ENCODE data around the gene UACA.
"Not testable (repeated sequence)": the region's sequence is repeated elsewhere in the genome, so short reads cannot be mapped to it uniquely, and the experiment has no call there.

The UACA gene

GRCh38 chr15:70618929-70619328 is 144.4 kb downstream of the UACA start:
- TF ChIP-seq SUZ12 (IDR thresholded peaks at IDR 0.05): no peak
- no peak for TF ChIP-seq ARNT (IDR thresholded peaks at IDR 0.05)
- TF ChIP-seq HDGF (IDR thresholded peaks at IDR 0.05; ENCODE audit: borderline replicate concordance): no peak
- TF ChIP-seq NFRKB (IDR thresholded peaks at IDR 0.05): no peak
- no peak for TF ChIP-seq SP1 (IDR thresholded peaks at IDR 0.05)
- TF ChIP-seq TARDBP (IDR thresholded peaks at IDR 0.05): no peak
- TF ChIP-seq LEF1 (IDR thresholded peaks at IDR 0.05; ENCODE audit: borderline replicate concordance): no peak
- TF ChIP-seq CTBP1 (IDR thresholded peaks at IDR 0.05; ENCODE audit: borderline replicate concordance): no peak
- no peak for TF ChIP-seq ELF4 (IDR thresholded peaks at IDR 0.05)
- TF ChIP-seq FOXA1 (IDR thresholded peaks at IDR 0.05): no peak
- no peak for TF ChIP-seq FOXK2 (IDR thresholded peaks at IDR 0.05)
- TF ChIP-seq FOXM1 (IDR thresholded peaks at IDR 0.05; ENCODE audit: borderline replicate concordance): no peak
- no peak for TF ChIP-seq L3MBTL2 (conservative IDR thresholded peaks at IDR 0.05)
- no peak for TF ChIP-seq PKNOX1 (IDR thresholded peaks at IDR 0.05)
- no peak for TF ChIP-seq ZNF384 (IDR thresholded peaks at IDR 0.05)
- no peak for TF ChIP-seq BHLHE40 (IDR thresholded peaks at IDR 0.05; ENCODE audit: borderline replicate concordance)
- no peak for DNase-seq (ENCODE audit: extremely low spot score)
- CTCF ChIA-PET: no interaction called here
- POLR2A ChIA-PET: no interaction called here

- CTCF ChIA-PET: interaction anchor here (0.5 to 1.0 kb wide), 2 partner anchors 15 to 19 kb away, joined by 3 to 4 read pairs; no protein-coding TSS in a partner anchor
- POLR2A ChIA-PET: no interaction called here
- no peak for TF ChIP-seq SP1 (IDR thresholded peaks at IDR 0.05)
- TF ChIP-seq FOXA1 (IDR thresholded peaks at IDR 0.05): no peak
- TF ChIP-seq CTBP1 (IDR thresholded peaks at IDR 0.05; ENCODE audit: borderline replicate concordance): no peak
- no peak for TF ChIP-seq BHLHE40 (IDR thresholded peaks at IDR 0.05; ENCODE audit: borderline replicate concordance)
- no peak for TF ChIP-seq ARNT (IDR thresholded peaks at IDR 0.05)
- no peak for TF ChIP-seq SUZ12 (IDR thresholded peaks at IDR 0.05)
- no peak for TF ChIP-seq TARDBP (IDR thresholded peaks at IDR 0.05)
- TF ChIP-seq LEF1 (IDR thresholded peaks at IDR 0.05; ENCODE audit: borderline replicate concordance): no peak
- no peak for TF ChIP-seq PKNOX1 (IDR thresholded peaks at IDR 0.05)
- TF ChIP-seq L3MBTL2 (conservative IDR thresholded peaks at IDR 0.05): no peak
- no peak for TF ChIP-seq ELF4 (IDR thresholded peaks at IDR 0.05)
- TF ChIP-seq HDGF (IDR thresholded peaks at IDR 0.05; ENCODE audit: borderline replicate concordance): no peak
- TF ChIP-seq FOXM1 (IDR thresholded peaks at IDR 0.05; ENCODE audit: borderline replicate concordance): no peak
- no peak for TF ChIP-seq FOXK2 (IDR thresholded peaks at IDR 0.05)
- no peak for TF ChIP-seq ZNF384 (IDR thresholded peaks at IDR 0.05)
- TF ChIP-seq NFRKB (IDR thresholded peaks at IDR 0.05): no peak
- DNase-seq (ENCODE audit: extremely low spot score): no peak
Observed at GRCh38 chr15:70617911-70618287, 145.5 kb downstream of the UACA start.

DNA sequence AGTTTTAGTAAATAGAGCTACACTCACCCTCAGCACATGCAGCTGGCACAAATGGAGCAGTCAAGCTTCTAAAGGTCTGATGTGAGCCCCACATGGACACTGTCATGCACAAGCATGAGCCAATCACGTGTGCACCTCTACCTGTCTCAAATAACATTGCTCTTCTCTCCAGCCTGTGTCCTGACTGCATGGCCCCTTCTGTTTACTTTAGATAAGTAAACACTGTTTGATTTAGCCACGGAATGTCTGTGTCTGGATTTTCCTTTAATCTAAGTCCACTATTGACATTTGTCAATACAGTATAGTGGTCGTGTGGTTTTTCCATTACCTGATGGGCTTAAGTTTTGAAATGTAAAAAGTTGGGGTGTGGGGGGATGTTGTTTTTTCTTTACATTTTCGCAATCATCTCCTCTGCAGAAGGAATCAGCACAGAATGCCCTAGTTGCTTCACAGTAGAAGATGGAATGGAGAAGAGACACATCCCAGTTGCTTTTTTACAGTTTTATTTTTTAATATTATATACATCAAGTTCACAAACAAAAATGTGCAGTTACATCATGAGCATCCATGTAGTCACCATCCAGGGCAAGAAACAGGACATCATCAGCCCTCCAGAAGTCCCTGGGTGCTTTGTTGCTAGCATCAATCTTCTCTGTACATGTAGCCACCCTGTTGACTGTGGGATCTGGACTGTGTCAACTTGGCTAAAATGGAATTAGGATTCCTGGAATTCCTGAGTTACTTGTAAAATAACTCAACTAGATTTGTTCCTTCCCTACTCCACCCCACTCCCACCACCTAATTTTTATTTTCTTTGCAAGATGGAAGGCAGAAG is 146.1 kb downstream of the UACA start:
- CTCF ChIA-PET: interaction anchor here (0.5 to 1.0 kb wide), 3 partner anchors 14 to 890 kb away, joined by 3 to 4 read pairs (median 4); no protein-coding TSS in a partner anchor
- TF ChIP-seq ARNT (IDR thresholded peaks at IDR 0.05) (no peak), LEF1 (IDR thresholded peaks at IDR 0.05; ENCODE audit: borderline replicate concordance) (no peak), NFRKB (IDR thresholded peaks at IDR 0.05) (no peak), SUZ12 (IDR thresholded peaks at IDR 0.05) (no peak), PKNOX1 (IDR thresholded peaks at IDR 0.05) (no peak), TARDBP (IDR thresholded peaks at IDR 0.05) (no peak), CTBP1 (IDR thresholded peaks at IDR 0.05; ENCODE audit: borderline replicate concordance) (no peak), ZNF384 (IDR thresholded peaks at IDR 0.05) (no peak), FOXM1 (IDR thresholded peaks at IDR 0.05; ENCODE audit: borderline replicate concordance) (no peak), FOXA1 (IDR thresholded peaks at IDR 0.05) (no peak)
- POLR2A ChIA-PET: interaction anchor here (1.0 kb wide), 1 partner anchor 11 kb away, joined by 3 read pairs; no protein-coding TSS in a partner anchor
- no peak for DNase-seq (ENCODE audit: extremely low spot score)

DNA sequence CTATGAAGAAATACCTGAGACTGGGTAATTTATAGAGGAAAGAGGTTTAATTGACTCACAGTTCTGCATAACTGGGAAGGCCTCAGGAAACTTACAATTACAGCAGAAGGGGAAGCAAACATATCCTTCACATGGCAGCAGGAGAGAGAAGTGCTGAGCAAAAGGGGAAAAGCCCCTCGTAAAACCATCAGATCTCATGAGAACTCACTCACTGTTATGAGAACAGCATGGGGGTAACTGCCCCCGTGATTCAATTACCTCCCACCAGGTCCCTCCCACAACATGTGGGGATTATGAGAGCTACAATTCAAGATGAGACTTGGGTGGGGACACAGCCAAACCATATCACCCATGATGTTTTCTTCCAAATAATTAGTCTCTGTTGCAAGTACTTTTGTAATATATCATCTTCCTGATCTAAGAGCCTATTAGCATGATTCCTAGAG is 147.0 kb downstream of the UACA start:
- ChIA-PET POLR2A (interaction anchor here (1.0 kb wide), 1 partner anchor 12 kb away, joined by 3 read pairs; no protein-coding TSS in a partner anchor), CTCF (interaction anchor here (0.6 kb wide), 1 partner anchor 891 kb away, joined by 4 read pairs; no protein-coding TSS in a partner anchor)
- DNase-seq (ENCODE audit: extremely low spot score): not testable (repeated sequence)

GRCh38 chr15:70615435-70616310 is 147.7 kb downstream of the UACA start:
- TF ChIP-seq CTBP1 (IDR thresholded peaks at IDR 0.05; ENCODE audit: borderline replicate concordance) (no peak), FOXK2 (IDR thresholded peaks at IDR 0.05) (no peak), FOXM1 (IDR thresholded peaks at IDR 0.05; ENCODE audit: borderline replicate concordance) (no peak), FOXA1 (IDR thresholded peaks at IDR 0.05) (no peak), TARDBP (IDR thresholded peaks at IDR 0.05) (no peak), ARNT (IDR thresholded peaks at IDR 0.05) (no peak), NFRKB (IDR thresholded peaks at IDR 0.05) (no peak), ELF4 (IDR thresholded peaks at IDR 0.05) (no peak), SP1 (IDR thresholded peaks at IDR 0.05) (no peak), PKNOX1 (IDR thresholded peaks at IDR 0.05) (no peak), ZNF384 (IDR thresholded peaks at IDR 0.05) (no peak), SUZ12 (IDR thresholded peaks at IDR 0.05) (no peak), HDGF (IDR thresholded peaks at IDR 0.05; ENCODE audit: borderline replicate concordance) (no peak), L3MBTL2 (conservative IDR thresholded peaks at IDR 0.05) (no peak), BHLHE40 (IDR thresholded peaks at IDR 0.05; ENCODE audit: borderline replicate concordance) (no peak), LEF1 (IDR thresholded peaks at IDR 0.05; ENCODE audit: borderline replicate concordance) (no peak)
- ChIA-PET POLR2A (no interaction called here), CTCF (no interaction called here)
- no peak for DNase-seq (ENCODE audit: extremely low spot score)

All from HEK293T (cell line).